AG04450 (cell line): ENCODE data around the gene SEPHS2. TPM values are rescaled to one million over a fixed set of nuclear protein-coding genes. Genes with fewer than 3 reads are reported as not detected.
"Not testable (repeated sequence)": the region's sequence is repeated elsewhere in the genome, so short reads cannot be mapped to it uniquely, and the experiment has no call there.

Experiments used
- CTCF ChIA-PET: fragments of 300-600, 350-600 bp; formaldehyde crosslinking; extraction: SDS; loops from one replicate; lab custom pipeline; 2022; ENCODE audit warnings: antibody characterized with exemption, inconsistent platforms; lab: Charles Lee
- POLR2A ChIA-PET: fragments of 350-600 bp; formaldehyde crosslinking; extraction: SDS; loops from one replicate; lab custom pipeline; 2021; ENCODE audit warnings: antibody characterized with exemption, inconsistent platforms; lab: Yijun Ruan, JAX
- DNase-seq: peaks from one replicate; pipeline ENCODE4 v3.0.0-alpha.2; 2011; ENCODE audit warnings: low read depth, low spot score
- H3K27ac ChIP-seq: one replicate; pipeline ENCODE4 v1.5.1; 2012; ENCODE audit warnings: low read depth, low read length, control low read depth
- H3K27me3 ChIP-seq: one replicate; pipeline ENCODE4 v1.6.0; 2012; ENCODE audit warnings: low read length; ENCODE audit not compliant: control insufficient read depth, insufficient read depth
- H3K4me3 ChIP-seq: 2 replicates; pipeline ENCODE4 v1.5.1; 2011; ENCODE audit warnings: mild to moderate bottlenecking, low read depth, low read length, control low read depth
- H3K9me3 ChIP-seq: 2 replicates; pipeline ENCODE4 v1.5.1; 2012; ENCODE audit warnings: low read length; ENCODE audit not compliant: control insufficient read depth, insufficient read depth
- CTCF ChIP-seq: IDR thresholded peaks from 2 replicates; pipeline ENCODE4 v1.5.1; 2011; ENCODE audit warnings: low read depth, low read length, control low read depth, inconsistent platforms
- polyA plus RNA-seq: library from polyadenylated mRNA; depleted of rRNA; stranded (reverse); fragments of >200 nt; gene quantifications from 2 replicates; pipeline ENCODE4 v1.2.3, GENCODE V29; 2011

The SEPHS2 gene
- polyA plus RNA-seq, 1 experiment: 47.1 TPM

- no peak overlapping the region for H3K4me3 ChIP-seq
- POLR2A ChIA-PET: no interaction called here
- no peak for TF ChIP-seq CTCF
- H3K27me3 ChIP-seq: no peaks in the 10 kb centered on the region
- no peak for DNase-seq
- CTCF ChIA-PET: interaction anchor here (0.8 kb wide), 1 partner anchor 11 kb away, joined by 4 read pairs; no protein-coding TSS in a partner anchor
- no peak overlapping the region for H3K27ac ChIP-seq
- no peaks in the 10 kb centered on the region; the same call in 1 of the 2 replicates for H3K9me3 ChIP-seq
Observed at GRCh38 chr16:30398661-30399434, 46.8 kb downstream of the SEPHS2 start.

GRCh38 chr16:30397776-30398660, 47.7 kb downstream of the SEPHS2 start:
- POLR2A ChIA-PET: interaction anchor here (0.7 kb wide), 1 partner anchor 9 kb away, joined by 5 read pairs; the partner anchor contains the start of gene ZNF771
- Histone ChIP-seq H3K4me3 (no peak overlapping the region), H3K27me3 (no peaks in the 10 kb centered on the region), H3K9me3 (no peaks in the 10 kb centered on the region; the same call in 1 of the 2 replicates), H3K27ac (no peak overlapping the region)
- TF ChIP-seq CTCF: no peak
- CTCF ChIA-PET: no interaction called here
- no peak for DNase-seq

GRCh38 chr16:30397056-30397455, 48.6 kb downstream of the SEPHS2 start:
- no peaks in the 10 kb centered on the region; the same call in 1 of the 2 replicates for H3K9me3 ChIP-seq
- ChIA-PET CTCF (no interaction called here), POLR2A (no interaction called here)
- H3K27ac ChIP-seq: no peak overlapping the region
- no peak for DNase-seq
- no peak overlapping the region for H3K4me3 ChIP-seq
- H3K27me3 ChIP-seq: no peaks in the 10 kb centered on the region
- TF ChIP-seq CTCF: no peak

- H3K27ac ChIP-seq, H3K27me3 ChIP-seq, H3K9me3 ChIP-seq, CTCF ChIA-PET, H3K4me3 ChIP-seq, DNase-seq: not testable (repeated sequence)
- POLR2A ChIA-PET: interaction anchor here (2.0 kb wide), 1 partner anchor 11 kb away, joined by 23 read pairs; the partner anchor contains the start of gene ZNF771
Observed at GRCh38 chr16:30396627-30397026, 49.0 kb downstream of the SEPHS2 start.

GRCh38 chr16:30395992-30396585, 49.6 kb downstream of the SEPHS2 start:
- CTCF ChIA-PET: interaction anchor here (0.7 to 2.5 kb wide), 4 partner anchors 12 to 233 kb away, joined by 3 to 13 read pairs (median 4); partner anchors contain the start of gene ZNF771
- peak overlapping the region; percentile 79 for H3K4me3 ChIP-seq
- TF ChIP-seq CTCF: no peak
- H3K27me3 ChIP-seq: no peaks in the 10 kb centered on the region
- POLR2A ChIA-PET: interaction anchor here (1.6 to 2.1 kb wide), 3 partner anchors 11 to 25 kb away, joined by 8 to 23 read pairs (median 10); partner anchors contain the start of gene ZNF771
- no peaks in the 10 kb centered on the region; the same call in 1 of the 2 replicates for H3K9me3 ChIP-seq
- DNase-seq: no peak
- peak overlapping the region; percentile 39 for H3K27ac ChIP-seq
